ENCODE measurements around the gene TWIST2.

GRCh38 chr2:238906254-238906935 lies 58.5 kb downstream of the TWIST2 start:
- TF ChIP-seq POLR2AphosphoS5 (IDR thresholded peaks at IDR 0.05) (no peak), CTCF (IDR thresholded peaks at IDR 0.05) (no peak), POLR2A (IDR thresholded peaks at IDR 0.05) (no peak), EP300 (IDR thresholded peaks at IDR 0.05) (no peak)

All from stomach (tissue), 4 donors.